NCI-H2171 (cell line): ENCODE measurements around the gene MZB1.
"Not testable (repeated sequence)": the region's sequence is repeated elsewhere in the genome, so short reads cannot be mapped to it uniquely, and the experiment has no call there.

Source experiments
- DNase-seq: peaks from one replicate; lab custom pipeline; 2025; lab: John Stamatoyannopoulos, UW

MZB1 gene

GRCh38 chr5:139410121-139410992 lies 20.6 kb upstream of the MZB1 start:
- DNase-seq = no peak

GRCh38 chr5:139409116-139409515 lies 19.4 kb upstream of the MZB1 start:
- not testable (repeated sequence) for DNase-seq

- DNase-seq = no peak
Measured at GRCh38 chr5:139408191-139408590, 18.5 kb upstream of the MZB1 start.

- no peak for DNase-seq
Measured at GRCh38 chr5:139407517-139407916, 17.8 kb upstream of the MZB1 start.

- DNase-seq = no peak
Measured at GRCh38 chr5:139406963-139407362, 17.2 kb upstream of the MZB1 start.

GRCh38 chr5:139404484-139404840 lies 14.7 kb upstream of the MZB1 start:
- no peak for DNase-seq

- DNase-seq = peak; percentile 84
Measured at GRCh38 chr5:139403787-139404483, 14.2 kb upstream of the MZB1 start, which contains the start of gene SPATA24. SPATA24 (minus strand) TSS chr5:139404089; CDS start chr5:139404060, 29 bp downstream.

GRCh38 chr5:139403418-139403786 lies 13.7 kb upstream of the MZB1 start:
- DNase-seq = no peak

- DNase-seq = no peak
Measured at GRCh38 chr5:139402561-139403158, 12.9 kb upstream of the MZB1 start.

GRCh38 chr5:139401546-139401945 lies 11.8 kb upstream of the MZB1 start:
- no peak for DNase-seq

GRCh38 chr5:139399501-139400121 lies 9.9 kb upstream of the MZB1 start:
- DNase-seq = no peak

GRCh38 chr5:139397921-139398320 lies 8.2 kb upstream of the MZB1 start:
- DNase-seq = no peak

- DNase-seq = no peak
Measured at GRCh38 chr5:139396691-139397090, 7.0 kb upstream of the MZB1 start.

- no peak for DNase-seq
Measured at GRCh38 chr5:139395844-139396640, 6.3 kb upstream of the MZB1 start.

- no peak for DNase-seq
Measured at GRCh38 chr5:139394654-139395566, 5.2 kb upstream of the MZB1 start, which contains the start of gene PROB1. PROB1 (minus strand) TSS chr5:139395104; CDS start chr5:139395081, 23 bp downstream.

- peak; percentile 21 for DNase-seq
Measured at GRCh38 chr5:139394123-139394653, 4.5 kb upstream of the MZB1 start.

GRCh38 chr5:139393497-139394122 lies 3.9 kb upstream of the MZB1 start:
- DNase-seq = no peak

GRCh38 chr5:139392678-139393496 lies 3.2 kb upstream of the MZB1 start:
- no peak for DNase-seq

GRCh38 chr5:139392324-139392677 lies 2.6 kb upstream of the MZB1 start:
- no peak for DNase-seq
